A673 (cell line): ENCODE measurements around the gene IL15. TPM values are rescaled to one million over a fixed set of nuclear protein-coding genes. Genes with fewer than 3 reads are reported as not detected.

Experiments
- BruUV-seq: library from RNA; stranded (reverse); fragments of 400-500 nt; replicated peaks from 2 replicates; lab custom pipeline; 2021; lab: Mats Ljungman, UMichigan
- CTCF ChIA-PET: fragments of 300-600 bp; sonication (Branson Sonifier 250); formaldehyde crosslinking; loops from one replicate; lab custom pipeline; 2022; ENCODE audit warnings: antibody characterized with exemption; lab: Charles Lee
- POLR2A ChIA-PET: fragments of 300-600 bp; sonication (Branson Sonifier 250); formaldehyde crosslinking; loops from one replicate; lab custom pipeline; 2022; ENCODE audit warnings: antibody characterized with exemption; ENCODE audit not compliant: low non-redundant PET; lab: Charles Lee
- DNase-seq: peaks from one replicate; pipeline ENCODE4 v3.0.0-alpha.2; 2015; ENCODE audit warnings: low spot score
- H3K27ac ChIP-seq: fragments of 200-600 bp; sonication (generic); 2 replicates; pipeline ENCODE4 v1.5.1; 2016; ENCODE audit warnings: mixed run types, low read depth, mild to moderate bottlenecking, mixed read lengths, antibody characterized with exemption, low read length; ENCODE audit not compliant: poor library complexity, severe bottlenecking
- H3K27me3 ChIP-seq: fragments of 200-600 bp; sonication (generic); replicated peaks from 2 replicates; pipeline ENCODE4 v1.6.1; 2017; ENCODE audit warnings: mixed run types, low read depth, mild to moderate bottlenecking, mixed read lengths, antibody characterized with exemption, low read length; ENCODE audit not compliant: insufficient read depth, poor library complexity
- H3K36me3 ChIP-seq: fragments of 200-600 bp; sonication (generic); 2 replicates; pipeline ENCODE4 v1.6.1; 2016; ENCODE audit warnings: mixed run types, mild to moderate bottlenecking, mixed read lengths, antibody characterized with exemption, low read length; ENCODE audit not compliant: insufficient read depth, poor library complexity, severe bottlenecking
- H3K4me1 ChIP-seq: fragments of 200-600 bp; sonication (generic); 2 replicates; pipeline ENCODE4 v1.6.1; 2017; ENCODE audit warnings: mixed run types, mild to moderate bottlenecking, mixed read lengths, antibody characterized with exemption, low read length; ENCODE audit not compliant: insufficient read depth, poor library complexity, severe bottlenecking
- H3K4me3 ChIP-seq: fragments of 200-600 bp; sonication (generic); 2 replicates; pipeline ENCODE4 v1.5.1; 2016; ENCODE audit warnings: low read depth, mixed run types, mild to moderate bottlenecking, mixed read lengths, low read length; ENCODE audit not compliant: poor library complexity, severe bottlenecking
- H3K9me3 ChIP-seq: fragments of 200-600 bp; sonication (generic); 2 replicates; pipeline ENCODE4 v1.6.1; 2016; ENCODE audit warnings: mixed run types, low read depth, mild to moderate bottlenecking, mixed read lengths, antibody characterized with exemption, low read length; ENCODE audit not compliant: poor library complexity, severe bottlenecking
- EZH2 ChIP-seq: fragments of 200-600 bp; sonication (generic); IDR thresholded peaks from 2 replicates; pipeline ENCODE4 v1.6.1; 2017; ENCODE audit warnings: borderline replicate concordance, low read depth, mild to moderate bottlenecking, mixed read lengths, antibody characterized with exemption, low read length; ENCODE audit not compliant: poor library complexity, severe bottlenecking
- intact Hi-C: fragments of 100-400 bp; cut with micrococcal nuclease; formaldehyde crosslinking; loops from one replicate; pipeline ENCODE4 v1.10.0; 2022; ENCODE audit not compliant: unreplicated experiment
- total RNA-seq: library from RNA; stranded (reverse); gene quantifications from 2 replicates; pipeline ENCODE4 v1.2.3, GENCODE V29; 2021
- TF ChIP-seq, protein P1 (sequence below): fragments of 300-800, 200-600 bp; sonication (generic); conservative IDR thresholded peaks from 2 replicates; pipeline ENCODE4 v1.5.1; 2017; ENCODE audit warnings: low read depth, mild to moderate bottlenecking, antibody characterized with exemption, low read length, moderate library complexity, mixed read lengths

The IL15 gene
- total RNA-seq, 1 experiment from 2014 or later = 0.21 TPM

- Histone ChIP-seq H3K4me3 (no peak overlapping the region), H3K27ac (no peak overlapping the region), H3K36me3 (no peaks in the 10 kb centered on the region), H3K4me1 (no peaks in the 10 kb centered on the region), H3K27me3 (peaks cover 7% of the 10 kb centered on the region), H3K9me3 (no peaks in the 10 kb centered on the region)
- CTCF ChIA-PET = no interaction called here
- intact Hi-C loops = no loop called here
- TF ChIP-seq, protein P1, sequence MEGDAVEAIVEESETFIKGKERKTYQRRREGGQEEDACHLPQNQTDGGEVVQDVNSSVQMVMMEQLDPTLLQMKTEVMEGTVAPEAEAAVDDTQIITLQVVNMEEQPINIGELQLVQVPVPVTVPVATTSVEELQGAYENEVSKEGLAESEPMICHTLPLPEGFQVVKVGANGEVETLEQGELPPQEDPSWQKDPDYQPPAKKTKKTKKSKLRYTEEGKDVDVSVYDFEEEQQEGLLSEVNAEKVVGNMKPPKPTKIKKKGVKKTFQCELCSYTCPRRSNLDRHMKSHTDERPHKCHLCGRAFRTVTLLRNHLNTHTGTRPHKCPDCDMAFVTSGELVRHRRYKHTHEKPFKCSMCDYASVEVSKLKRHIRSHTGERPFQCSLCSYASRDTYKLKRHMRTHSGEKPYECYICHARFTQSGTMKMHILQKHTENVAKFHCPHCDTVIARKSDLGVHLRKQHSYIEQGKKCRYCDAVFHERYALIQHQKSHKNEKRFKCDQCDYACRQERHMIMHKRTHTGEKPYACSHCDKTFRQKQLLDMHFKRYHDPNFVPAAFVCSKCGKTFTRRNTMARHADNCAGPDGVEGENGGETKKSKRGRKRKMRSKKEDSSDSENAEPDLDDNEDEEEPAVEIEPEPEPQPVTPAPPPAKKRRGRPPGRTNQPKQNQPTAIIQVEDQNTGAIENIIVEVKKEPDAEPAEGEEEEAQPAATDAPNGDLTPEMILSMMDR = no peak
- no peak for DNase-seq
- no TSS peak for BruUV-seq
- POLR2A ChIA-PET = no interaction called here
These were observed 4.3 kb downstream of the IL15 start for GRCh38 chr4:141640696-141641095.

- no peak overlapping the region for H3K4me3 ChIP-seq
- CTCF ChIA-PET = no interaction called here
- H3K36me3 ChIP-seq = no peaks in the 10 kb centered on the region
- no peak overlapping the region for H3K27ac ChIP-seq
- TF ChIP-seq EZH2 = no peak
- TF ChIP-seq, protein P1 = no peak
- H3K9me3 ChIP-seq = no peaks in the 10 kb centered on the region
- POLR2A ChIA-PET = no interaction called here
- no peak for DNase-seq
- no peaks in the 10 kb centered on the region for H3K4me1 ChIP-seq
- no TSS peak for BruUV-seq
- peaks cover 5% of the 10 kb centered on the region for H3K27me3 ChIP-seq
- intact Hi-C loops = no loop called here
These were observed 5.7 kb downstream of the IL15 start for GRCh38 chr4:141642063-141642462.

DNA sequence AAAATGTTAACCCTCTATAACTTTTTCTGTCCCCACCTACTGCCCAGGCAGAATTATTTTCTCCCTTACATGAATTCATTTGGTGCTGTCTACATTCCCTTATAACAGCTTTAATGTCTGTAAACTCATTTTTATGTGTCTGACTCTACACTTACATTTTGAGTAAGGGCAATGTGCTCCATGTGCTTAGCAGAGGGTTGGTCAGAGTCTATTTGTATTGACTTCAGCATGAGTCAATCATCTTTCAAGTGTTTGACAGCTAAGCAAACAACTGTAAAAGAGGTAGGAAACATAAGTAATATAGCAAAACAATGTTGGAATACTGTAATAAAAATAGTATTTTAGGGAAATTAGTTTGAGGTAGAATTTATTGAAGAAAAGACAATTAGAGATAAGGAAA, 6.3 kb downstream of the IL15 start:
- H3K4me1 ChIP-seq = no peaks in the 10 kb centered on the region
- H3K27ac ChIP-seq = no peak overlapping the region
- no peak for DNase-seq
- intact Hi-C loops = no loop called here
- no peaks in the 10 kb centered on the region for H3K27me3 ChIP-seq
- ChIA-PET CTCF (no interaction called here), POLR2A (no interaction called here)
- H3K9me3 ChIP-seq = no peaks in the 10 kb centered on the region
- H3K36me3 ChIP-seq = no peaks in the 10 kb centered on the region
- TF ChIP-seq, protein P1 = no peak
- no peak for TF ChIP-seq EZH2
- no TSS peak for BruUV-seq
- H3K4me3 ChIP-seq = no peak overlapping the region
